ENCODE results near the gene RPL18A.
A peak's percentile ranks its signal among the peaks of the same experiment; 100 is the strongest.

RPL18A gene

GRCh38 chr19:17841371-17841809 lies 18.3 kb upstream of the RPL18A start:
- H3K27me3 ChIP-seq = no peaks in the 10 kb centered on the region
- no peak overlapping the region for H3K4me3 ChIP-seq
- no peak for TF ChIP-seq Cebpa-rat (IDR thresholded peaks at IDR 0.05)
- peaks cover 73% of the 10 kb centered on the region for H3K36me3 ChIP-seq
- H3K9me3 ChIP-seq = no peaks in the 10 kb centered on the region
- H3K4me2 ChIP-seq = no peak overlapping the region
- no peak overlapping the region for H3K27ac ChIP-seq
- H3K4me1 ChIP-seq = peaks cover 25% of the 10 kb centered on the region
- H3K9ac ChIP-seq = no peak overlapping the region
- H4K20me1 ChIP-seq = no peaks in the 10 kb centered on the region; the same call in 1 of the 2 replicates

- no peaks in the 10 kb centered on the region for H3K9me3 ChIP-seq
- H4K20me1 ChIP-seq = no peaks in the 10 kb centered on the region; the same call in 1 of the 2 replicates
- peaks cover 31% of the 10 kb centered on the region for H3K4me1 ChIP-seq
- no peak for TF ChIP-seq Cebpa-rat (IDR thresholded peaks at IDR 0.05)
- no peaks in the 10 kb centered on the region for H3K27me3 ChIP-seq
- peaks cover 69% of the 10 kb centered on the region for H3K36me3 ChIP-seq
- H3K27ac ChIP-seq = no peak overlapping the region
- no peak overlapping the region for H3K4me2 ChIP-seq
- no peak overlapping the region for H3K9ac ChIP-seq
- no peak overlapping the region for H3K4me3 ChIP-seq
Measured at GRCh38 chr19:17841810-17842662, 17.7 kb upstream of the RPL18A start.

DNA sequence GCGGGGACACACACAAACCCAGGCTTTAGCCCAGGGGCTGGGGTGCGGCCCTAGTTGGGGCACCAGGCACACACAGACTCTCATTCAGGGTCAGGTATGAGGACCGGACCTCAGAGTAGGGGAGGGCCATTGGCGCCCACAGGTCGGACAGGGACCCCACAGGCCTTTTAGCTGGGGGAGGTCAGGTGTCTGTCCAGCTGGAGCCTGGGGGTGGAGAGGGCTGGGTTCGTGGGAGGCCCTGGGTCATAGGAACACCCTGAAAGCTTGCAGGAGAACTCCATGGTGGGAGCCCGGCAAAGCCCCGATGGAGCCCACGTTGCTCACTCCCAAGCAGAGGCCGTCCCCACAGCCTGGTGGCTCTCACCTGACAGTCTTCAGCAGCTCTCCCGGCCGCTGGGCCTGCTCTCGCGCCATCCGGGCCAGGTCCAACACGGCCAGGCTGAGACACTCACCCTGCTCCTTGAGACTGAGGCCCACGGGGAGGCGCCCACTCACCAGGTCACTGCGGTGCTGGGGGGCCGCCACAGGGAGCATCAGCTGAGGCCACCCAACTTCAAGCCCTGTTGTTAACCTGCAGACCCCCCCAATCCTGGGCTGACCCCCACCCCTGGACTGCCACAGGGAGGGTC lies 16.9 kb upstream of the RPL18A start:
- Histone ChIP-seq H3K9me3 (no peaks in the 10 kb centered on the region), H3K27ac (no peak overlapping the region), H3K4me3 (no peak overlapping the region), H3K4me1 (peaks cover 34% of the 10 kb centered on the region), H3K4me2 (no peak overlapping the region), H4K20me1 (no peaks in the 10 kb centered on the region; the same call in 1 of the 2 replicates), H3K36me3 (peaks cover 62% of the 10 kb centered on the region), H3K9ac (no peak overlapping the region), H3K27me3 (no peaks in the 10 kb centered on the region)
- no peak for TF ChIP-seq Cebpa-rat (IDR thresholded peaks at IDR 0.05)

- Histone ChIP-seq H3K4me2 (no peak overlapping the region), H3K36me3 (peaks cover 56% of the 10 kb centered on the region)
Measured at GRCh38 chr19:17843292-17843827, 16.4 kb upstream of the RPL18A start.

GRCh38 chr19:17843908-17844490 lies 15.7 kb upstream of the RPL18A start:
- no peak for TF ChIP-seq Cebpa-rat (IDR thresholded peaks at IDR 0.05)
- Histone ChIP-seq H3K9ac (no peak overlapping the region), H3K9me3 (no peaks in the 10 kb centered on the region), H3K4me3 (no peak overlapping the region), H3K4me1 (peaks cover 46% of the 10 kb centered on the region), H3K36me3 (peaks cover 49% of the 10 kb centered on the region), H3K27ac (no peak overlapping the region), H3K27me3 (no peaks in the 10 kb centered on the region), H3K4me2 (peak overlapping the region; percentile 92), H4K20me1 (no peaks in the 10 kb centered on the region; the same call in 1 of the 2 replicates)

More at GRCh38 chr19:17843292-17843827, 16.4 kb upstream of the RPL18A start:
- no peaks in the 10 kb centered on the region for H3K9me3 ChIP-seq
- no peak for TF ChIP-seq Cebpa-rat (IDR thresholded peaks at IDR 0.05)
- no peak overlapping the region for H3K9ac ChIP-seq
- no peaks in the 10 kb centered on the region; the same call in 1 of the 2 replicates for H4K20me1 ChIP-seq
- peaks cover 40% of the 10 kb centered on the region for H3K4me1 ChIP-seq
- no peak overlapping the region for H3K27ac ChIP-seq
- H3K27me3 ChIP-seq = no peaks in the 10 kb centered on the region
- H3K4me3 ChIP-seq = no peak overlapping the region

DNA sequence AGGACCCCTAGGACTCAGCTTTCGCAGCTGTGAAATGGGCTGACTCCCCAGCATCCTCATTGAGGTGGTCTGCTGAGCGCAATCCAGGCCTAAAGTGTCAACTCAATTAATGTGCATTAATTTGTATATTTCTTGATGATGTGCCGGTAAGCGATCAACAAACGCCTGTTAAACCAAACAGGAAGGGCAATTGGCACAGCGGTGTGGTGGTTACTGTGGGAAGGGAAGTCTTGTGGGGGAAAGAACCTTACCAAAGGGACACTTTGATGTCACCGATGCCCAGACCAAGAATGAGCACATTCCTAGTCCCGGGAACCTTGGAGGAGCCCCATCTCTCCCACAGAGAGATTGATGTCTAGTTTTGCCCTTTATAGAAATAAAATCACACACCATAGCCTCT lies 13.6 kb upstream of the RPL18A start:
- Histone ChIP-seq H3K4me2 (peak overlapping the region; percentile 92), H4K20me1 (no peaks in the 10 kb centered on the region; the same call in 1 of the 2 replicates), H3K36me3 (peaks cover 28% of the 10 kb centered on the region), H3K27ac (peak overlapping the region; percentile 93; the same call in 1 of the 2 replicates), H3K27me3 (no peaks in the 10 kb centered on the region), H3K9ac (peak overlapping the region; percentile 84; the same call in 1 of the 2 replicates), H3K9me3 (no peaks in the 10 kb centered on the region), H3K4me3 (peak overlapping the region; percentile 2; the same call in 1 of the 2 replicates), H3K4me1 (peaks cover 67% of the 10 kb centered on the region)
- no peak for TF ChIP-seq Cebpa-rat (IDR thresholded peaks at IDR 0.05)

DNA sequence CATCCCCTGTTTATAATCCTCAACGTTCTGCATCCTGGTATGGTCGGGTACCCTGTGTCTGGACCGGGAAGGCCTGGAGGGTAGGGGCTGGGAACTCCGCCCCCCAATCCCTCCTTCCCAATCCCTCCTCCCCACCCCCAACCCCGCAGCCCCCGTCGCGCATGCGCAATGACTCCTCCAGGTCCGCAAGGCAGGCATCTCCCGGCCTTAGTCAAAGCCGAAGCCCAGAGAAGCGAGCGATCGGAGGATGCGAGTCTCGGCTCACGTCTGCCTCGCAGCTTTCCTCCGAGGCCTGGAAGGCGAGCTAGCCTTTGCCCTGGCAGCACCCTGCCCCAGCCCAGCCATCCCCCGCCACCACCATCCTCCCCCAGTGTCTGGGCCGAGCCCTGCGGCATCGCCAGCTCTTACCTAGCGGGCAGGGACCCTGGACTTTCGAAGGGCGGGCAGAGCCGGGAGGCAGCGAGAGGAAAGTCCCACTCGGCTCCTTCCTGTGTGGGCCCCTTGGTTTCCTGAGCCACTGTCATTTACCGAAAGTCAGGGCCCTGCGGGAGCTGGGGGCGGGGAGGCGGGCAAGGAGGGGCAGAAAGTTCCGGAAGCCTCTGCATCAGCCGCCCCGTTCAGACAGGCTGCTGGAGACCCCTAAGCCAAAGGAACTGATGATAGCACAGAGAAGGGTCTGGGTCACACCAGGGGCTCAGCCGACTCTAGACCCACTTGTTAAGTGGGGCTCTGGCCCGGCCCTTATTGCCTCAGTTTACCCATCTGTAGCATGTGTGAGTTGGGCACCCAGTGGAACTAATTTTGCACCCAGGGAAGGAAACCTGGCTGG lies 12.0 kb upstream of the RPL18A start, which contains the start of gene JAK3:
Gene JAK3, minus strand, starts transcription at position 445 of the 829 bp plus-strand sequence. CDS start 3,565 bp downstream, outside the sequence.
- no peak for TF ChIP-seq Cebpa-rat (IDR thresholded peaks at IDR 0.05)
- peak within 1 kb of the TSS; percentile 84 for H3K9ac ChIP-seq
- no peaks in the 10 kb centered on the region for H3K9me3 ChIP-seq
- H3K4me2 ChIP-seq = peak within 1 kb of the TSS; percentile 92
- peaks cover 16% of the 10 kb centered on the region for H3K36me3 ChIP-seq
- peak within 1 kb of the TSS; percentile 93 for H3K27ac ChIP-seq
- peak within 1 kb of the TSS; percentile 63 for H3K4me3 ChIP-seq
- H3K27me3 ChIP-seq = no peaks in the 10 kb centered on the region
- peaks cover 75% of the 10 kb centered on the region for H3K4me1 ChIP-seq
- no peaks in the 10 kb centered on the region for H4K20me1 ChIP-seq

GRCh38 chr19:17848595-17849292 lies 11.0 kb upstream of the RPL18A start:
- peak overlapping the region; percentile 84 for H3K9ac ChIP-seq
- no peak overlapping the region for H3K4me3 ChIP-seq
- no peaks in the 10 kb centered on the region for H3K9me3 ChIP-seq
- no peak for TF ChIP-seq Cebpa-rat (IDR thresholded peaks at IDR 0.05)
- peak overlapping the region; percentile 92 for H3K4me2 ChIP-seq
- H3K27ac ChIP-seq = peak overlapping the region; percentile 93
- no peaks in the 10 kb centered on the region for H3K27me3 ChIP-seq
- H3K36me3 ChIP-seq = peaks cover 6% of the 10 kb centered on the region
- no peaks in the 10 kb centered on the region for H4K20me1 ChIP-seq
- H3K4me1 ChIP-seq = peaks cover 75% of the 10 kb centered on the region

Data from BLaER1 (cell line).